Astrocyte (in vitro differentiated cells and primary cell): ENCODE results near the gene CTCFL. TPM values are rescaled to one million over a fixed set of nuclear protein-coding genes. Genes with fewer than 3 reads are reported as not detected.
A peak's percentile ranks its signal among the peaks of the same experiment; 100 is the strongest.

ENCODE experiments used
- DNase-seq: peaks from one replicate; pipeline ENCODE4 v3.0.0-alpha.2; 2010; ENCODE audit warnings: low read depth
- FAIRE-seq: peaks from 2 replicates; lab custom pipeline; 2011; peaks lifted over from hg19 to GRCh38; lab: Jason Lieb, UNC
- H2AFZ ChIP-seq: 2 replicates; pipeline ENCODE4 v1.6.0; 2012; ENCODE audit warnings: low read depth, low read length, inconsistent platforms
- H3K27ac ChIP-seq: 2 replicates; pipeline ENCODE4 v1.5.1; 2011; ENCODE audit warnings: low read depth, low read length, inconsistent platforms
- H3K27me3 ChIP-seq: 2 replicates; pipeline ENCODE4 v1.6.0; 2011; ENCODE audit warnings: low read length, inconsistent platforms; ENCODE audit not compliant: insufficient read depth
- H3K36me3 ChIP-seq: 2 replicates; pipeline ENCODE4 v1.5.1; 2011; ENCODE audit warnings: low read length, inconsistent platforms; ENCODE audit not compliant: insufficient read depth
- H3K4me1 ChIP-seq: 2 replicates; pipeline ENCODE4 v1.5.1; 2011; ENCODE audit warnings: low read length, inconsistent platforms; ENCODE audit not compliant: insufficient read depth
- H3K4me2 ChIP-seq: 2 replicates; pipeline ENCODE4 v1.6.0; 2012; ENCODE audit warnings: low read length, inconsistent platforms
- H3K4me3 ChIP-seq: 2 replicates; pipeline ENCODE4 v1.5.1; 2011; ENCODE audit warnings: low read depth, mild to moderate bottlenecking, low read length, inconsistent platforms; ENCODE audit not compliant: insufficient read depth
- H3K79me2 ChIP-seq: 2 replicates; pipeline ENCODE4 v1.6.0; 2012; ENCODE audit warnings: mild to moderate bottlenecking, low read length, inconsistent platforms; ENCODE audit not compliant: insufficient read depth
- H3K9ac ChIP-seq: 2 replicates; pipeline ENCODE4 v1.6.0; 2012; ENCODE audit warnings: mild to moderate bottlenecking, low read length, inconsistent platforms
- H3K9me3 ChIP-seq: 2 replicates; pipeline ENCODE4 v1.5.1; 2012; ENCODE audit warnings: low read depth, mild to moderate bottlenecking, low read length, inconsistent platforms; ENCODE audit not compliant: insufficient read depth
- H4K20me1 ChIP-seq: 2 replicates; pipeline ENCODE4 v1.6.0; 2012; ENCODE audit warnings: low read length, inconsistent platforms; ENCODE audit not compliant: insufficient read depth
- H3K27ac Mint-ChIP-seq: one replicate; pipeline ENCODE4 v1.8.0; 2021; ENCODE audit warnings: mild to moderate bottlenecking, mixed read lengths; ENCODE audit not compliant: unreplicated experiment
- H3K27me3 Mint-ChIP-seq: one replicate; pipeline ENCODE4 v1.8.0; 2021; ENCODE audit warnings: low read depth, mixed read lengths; ENCODE audit not compliant: unreplicated experiment
- H3K36me3 Mint-ChIP-seq: one replicate; pipeline ENCODE4 v1.8.0; 2021; ENCODE audit warnings: low read depth, mixed read lengths; ENCODE audit not compliant: unreplicated experiment
- H3K4me1 Mint-ChIP-seq: one replicate; pipeline ENCODE4 v1.8.0; 2021; ENCODE audit warnings: low read depth, mixed read lengths; ENCODE audit not compliant: unreplicated experiment
- H3K4me3 Mint-ChIP-seq: one replicate; pipeline ENCODE4 v1.8.0; 2021; ENCODE audit warnings: mild to moderate bottlenecking, moderate library complexity, mixed read lengths; ENCODE audit not compliant: unreplicated experiment
- H3K9me3 Mint-ChIP-seq: one replicate; pipeline ENCODE4 v1.8.0; 2021; ENCODE audit warnings: mild to moderate bottlenecking, mixed read lengths; ENCODE audit not compliant: unreplicated experiment
- CTCF ChIP-seq: IDR thresholded peaks from 2 replicates; pipeline ENCODE4 v1.5.1; 2011; ENCODE audit warnings: low read depth, mild to moderate bottlenecking, inconsistent platforms, low read length, moderate library complexity; ENCODE audit not compliant: insufficient read depth
- EZH2 ChIP-seq: IDR thresholded peaks from 2 replicates; pipeline ENCODE4 v1.6.1; 2012; ENCODE audit warnings: mild to moderate bottlenecking, low read length, inconsistent platforms; ENCODE audit not compliant: insufficient read depth
- total RNA-seq: library from RNA; stranded (reverse); gene quantifications from 2 replicates; pipeline ENCODE4 v1.2.1, GENCODE V29; 2021

The CTCFL gene
- total RNA-seq, 1 donor from 2014 or later = not detected

- Mint-ChIP-seq H3K36me3 (no peaks in the 10 kb centered on the region), H3K4me1 (peaks cover 6% of the 10 kb centered on the region), H3K27ac (no peak overlapping the region), H3K27me3 (peaks cover 71% of the 10 kb centered on the region), H3K9me3 (peaks cover 7% of the 10 kb centered on the region), H3K4me3 (no peak overlapping the region)
- Histone ChIP-seq H3K4me3 (no peak overlapping the region), H4K20me1 (no peaks in the 10 kb centered on the region), H3K27me3 (peaks cover 46% of the 10 kb centered on the region), H3K27ac (no peak overlapping the region), H3K79me2 (no peaks in the 10 kb centered on the region), H2AFZ (no peak overlapping the region), H3K36me3 (no peaks in the 10 kb centered on the region), H3K4me1 (no peaks in the 10 kb centered on the region), H3K9ac (no peak overlapping the region), H3K4me2 (no peak overlapping the region), H3K9me3 (no peaks in the 10 kb centered on the region)
- no peak for FAIRE-seq
- TF ChIP-seq CTCF (no peak), EZH2 (no peak)
- no peak for DNase-seq
Measured at GRCh38 chr20:57558614-57559288, 33.8 kb upstream of the CTCFL start.

GRCh38 chr20:57557926-57558613 is 33.1 kb upstream of the CTCFL start:
- peaks cover 7% of the 10 kb centered on the region for H3K9me3 Mint-ChIP-seq
- H3K27me3 Mint-ChIP-seq = peaks cover 71% of the 10 kb centered on the region
- H3K4me3 Mint-ChIP-seq = no peak overlapping the region
- H3K9me3 ChIP-seq = no peaks in the 10 kb centered on the region
- H3K36me3 ChIP-seq = no peaks in the 10 kb centered on the region
- FAIRE-seq = no peak
- H3K9ac ChIP-seq = no peak overlapping the region
- H3K79me2 ChIP-seq = no peaks in the 10 kb centered on the region
- DNase-seq = no peak
- no peak overlapping the region for H3K4me3 ChIP-seq
- peaks cover 51% of the 10 kb centered on the region for H3K27me3 ChIP-seq
- no peak overlapping the region for H3K27ac Mint-ChIP-seq
- H3K4me2 ChIP-seq = no peak overlapping the region
- H2AFZ ChIP-seq = no peak overlapping the region
- H3K4me1 ChIP-seq = no peaks in the 10 kb centered on the region
- TF ChIP-seq CTCF (no peak), EZH2 (no peak)
- no peaks in the 10 kb centered on the region for H4K20me1 ChIP-seq
- peaks cover 6% of the 10 kb centered on the region for H3K4me1 Mint-ChIP-seq
- no peak overlapping the region for H3K27ac ChIP-seq
- H3K36me3 Mint-ChIP-seq = no peaks in the 10 kb centered on the region

- Histone ChIP-seq H3K36me3 (no peaks in the 10 kb centered on the region), H3K9ac (no peak overlapping the region), H3K4me2 (no peak overlapping the region), H4K20me1 (no peaks in the 10 kb centered on the region), H3K27me3 (peaks cover 58% of the 10 kb centered on the region), H3K9me3 (no peaks in the 10 kb centered on the region), H3K4me1 (no peaks in the 10 kb centered on the region), H3K27ac (no peak overlapping the region), H2AFZ (no peak overlapping the region), H3K4me3 (no peak overlapping the region), H3K79me2 (no peaks in the 10 kb centered on the region)
- Mint-ChIP-seq H3K4me3 (no peak overlapping the region), H3K27me3 (peaks cover 65% of the 10 kb centered on the region), H3K9me3 (peaks cover 3% of the 10 kb centered on the region), H3K4me1 (peaks cover 6% of the 10 kb centered on the region), H3K36me3 (no peaks in the 10 kb centered on the region), H3K27ac (peak overlapping the region; percentile 91)
- DNase-seq (no peak), FAIRE-seq (no peak)
- no peak for TF ChIP-seq CTCF
Measured at GRCh38 chr20:57556980-57557274, 32.0 kb upstream of the CTCFL start.
